GM06990 (cell line): Measurements from ENCODE around the gene ST6GAL1.

Experiments
- DNase-seq: peaks from one replicate; pipeline ENCODE4 v3.0.0-alpha.2; 2011; ENCODE audit not compliant: insufficient read length; ENCODE audit errors: extremely low read depth
- H3K27me3 ChIP-seq: replicated peaks from 2 replicates; pipeline ENCODE4 v1.6.0; 2011; ENCODE audit warnings: low read length; ENCODE audit not compliant: control insufficient read depth, insufficient read depth
- H3K36me3 ChIP-seq: 2 replicates; pipeline ENCODE4 v1.5.1; 2011; ENCODE audit warnings: low read length; ENCODE audit not compliant: control insufficient read depth, insufficient read depth
- H3K4me3 ChIP-seq: replicated peaks from 2 replicates; pipeline ENCODE4 v1.5.1; 2011; ENCODE audit warnings: low read depth, mild to moderate bottlenecking, control low read depth, low read length
- CTCF ChIP-seq: IDR thresholded peaks from 2 replicates; pipeline ENCODE4 v1.5.1; 2011; ENCODE audit warnings: low read length, control low read depth, mild to moderate bottlenecking, inconsistent platforms; ENCODE audit not compliant: insufficient read depth, poor library complexity, severe bottlenecking

Gene ST6GAL1

DNA sequence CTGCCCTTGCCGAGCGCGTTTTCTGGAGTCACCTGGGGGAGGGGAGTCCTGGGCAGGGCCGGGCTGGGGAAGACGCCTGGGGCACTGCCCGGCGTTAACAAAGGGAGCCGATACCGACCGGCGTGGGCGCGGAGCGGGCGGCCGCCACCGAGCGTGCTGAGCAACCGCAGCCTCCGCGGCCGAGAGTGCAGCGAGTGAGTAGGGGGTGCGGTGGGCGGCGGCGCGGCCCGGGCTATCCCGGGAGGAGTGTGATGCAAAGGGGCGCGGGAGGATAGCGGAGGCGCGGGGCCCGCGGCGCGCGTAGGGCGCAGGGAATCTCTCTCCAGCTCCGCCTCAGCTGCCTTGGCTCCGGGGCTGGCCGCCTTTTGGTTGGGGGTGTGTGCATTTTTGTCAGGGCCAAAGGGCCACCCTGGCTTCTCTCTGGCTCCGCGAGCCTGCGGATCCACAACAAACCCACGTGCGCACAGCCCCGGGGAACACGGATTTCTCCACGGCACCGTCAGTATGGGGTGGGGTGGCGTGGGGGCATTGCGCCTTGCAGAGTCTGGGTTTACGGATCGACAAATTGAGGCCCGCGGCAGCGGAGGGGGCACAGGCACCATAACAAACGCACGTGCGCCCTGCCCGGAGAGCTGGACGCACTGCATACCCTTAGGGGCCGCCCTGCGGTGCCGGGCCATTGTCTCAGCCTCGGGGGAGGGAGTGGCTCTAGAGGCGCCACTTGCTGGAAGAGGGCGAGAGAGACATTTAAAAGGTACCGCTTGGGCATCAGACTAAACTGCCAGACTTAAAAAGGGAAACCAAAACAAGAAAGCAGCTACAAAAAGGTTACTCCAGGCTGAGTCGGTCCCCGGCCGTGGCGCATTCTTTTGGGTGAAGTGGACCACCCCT is 560 bp downstream of the ST6GAL1 start:
- Histone ChIP-seq H3K4me3 (peak overlapping the region; percentile 75), H3K36me3 (peaks cover 1% of the 10 kb centered on the region), H3K27me3 (no peaks in the 10 kb centered on the region)
- TF ChIP-seq CTCF = peak; percentile 49
- DNase-seq = peak; percentile 83

DNA sequence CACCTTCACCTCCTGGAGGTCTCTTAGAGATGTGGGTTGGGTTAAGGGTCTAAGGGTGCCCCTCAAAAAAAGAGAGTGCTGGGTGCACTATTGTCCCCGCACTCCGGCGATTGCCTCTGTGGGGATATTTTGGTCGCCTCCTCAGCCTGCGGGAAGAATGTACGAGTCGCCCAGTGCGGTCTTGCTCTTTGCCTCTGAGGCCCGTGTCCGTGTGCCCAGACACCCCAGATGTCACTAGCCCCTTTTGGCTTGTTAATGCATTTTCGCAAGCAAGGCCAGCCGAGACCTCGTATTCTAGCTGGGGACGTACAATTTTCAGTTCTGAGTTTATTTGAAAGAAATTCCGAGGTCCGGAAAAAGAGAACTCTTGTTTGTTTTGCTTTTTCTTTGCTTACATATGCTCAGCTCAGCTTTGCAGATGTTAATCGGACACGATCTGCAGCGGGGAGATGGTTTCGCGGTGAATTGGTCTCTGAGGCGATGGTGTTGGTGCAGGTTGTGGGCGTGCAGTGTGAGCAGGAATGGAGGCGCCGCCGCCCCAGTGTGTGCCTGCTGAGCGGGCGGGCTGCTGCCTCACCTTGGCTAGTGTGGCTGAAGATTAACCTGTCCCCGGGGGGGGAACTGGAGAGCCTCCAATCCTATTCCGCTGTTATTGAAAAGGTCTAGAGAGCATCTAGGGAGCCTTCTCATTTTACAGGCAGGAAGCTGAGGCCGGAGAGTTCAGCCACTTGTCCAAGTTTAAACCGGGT is 1.4 kb downstream of the ST6GAL1 start:
- DNase-seq = peak; percentile 45

GRCh38 chr3:186932281-186933181 is 2.2 kb downstream of the ST6GAL1 start:
- no peak for DNase-seq
- peak overlapping the region; percentile 75 for H3K4me3 ChIP-seq
- TF ChIP-seq CTCF = no peak
- no peaks in the 10 kb centered on the region for H3K27me3 ChIP-seq
- peaks cover 1% of the 10 kb centered on the region for H3K36me3 ChIP-seq

More for the DNA sequence above, 1.4 kb downstream of the ST6GAL1 start:
- Histone ChIP-seq H3K36me3 (peaks cover 1% of the 10 kb centered on the region), H3K4me3 (peak overlapping the region; percentile 75), H3K27me3 (no peaks in the 10 kb centered on the region)
- TF ChIP-seq CTCF = no peak

DNA sequence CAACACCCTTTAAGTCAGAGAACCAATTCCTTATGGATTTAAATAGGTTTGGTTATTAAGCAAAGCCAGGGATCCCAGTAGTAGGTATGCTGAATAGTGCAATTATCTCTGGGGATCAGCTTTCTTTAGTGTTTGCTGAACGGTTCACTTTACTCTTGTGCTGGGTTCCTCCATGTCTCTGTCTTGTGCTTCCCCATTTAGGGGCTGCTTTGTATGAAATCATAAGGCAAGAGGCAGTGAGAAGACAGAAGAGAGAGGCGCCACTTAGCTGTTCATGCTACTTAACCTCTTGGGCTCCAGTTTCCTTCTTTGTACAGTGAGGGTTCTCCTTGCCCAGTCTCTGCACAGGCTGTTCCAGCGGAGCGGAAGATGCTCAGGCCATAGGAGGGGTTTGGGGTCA is 3.5 kb downstream of the ST6GAL1 start:
- no peak for DNase-seq
- no peak overlapping the region for H3K4me3 ChIP-seq
- no peak for TF ChIP-seq CTCF
- H3K27me3 ChIP-seq = no peaks in the 10 kb centered on the region
- peaks cover 1% of the 10 kb centered on the region for H3K36me3 ChIP-seq

- H3K36me3 ChIP-seq = peaks cover 1% of the 10 kb centered on the region
- no peak for TF ChIP-seq CTCF
- DNase-seq = no peak
Observed at GRCh38 chr3:186935133-186935532, 4.8 kb downstream of the ST6GAL1 start.

More at GRCh38 chr3:186935133-186935532, 4.8 kb downstream of the ST6GAL1 start:
- Histone ChIP-seq H3K4me3 (no peak overlapping the region), H3K27me3 (no peaks in the 10 kb centered on the region)
